Coronary artery (tissue), 2 donors: Measurements from ENCODE around the gene ABHD12.

Source experiments
- DNase-seq: peaks from one replicate; pipeline ENCODE4 v3.0.0-alpha.2; 2017; ENCODE audit warnings: low spot score
- H3K27ac ChIP-seq, 2 donors: fragments of 200-600 bp; sonication (generic); one replicate each; pipeline ENCODE4 v1.5.1; 2016 to 2019
- H3K4me3 ChIP-seq: fragments of 200-600 bp; sonication (generic); 2 replicates; pipeline ENCODE4 v1.5.1; 2016; ENCODE audit warnings: mild to moderate bottlenecking, moderate library complexity
- TF ChIP-seq, protein P1 (sequence below): fragments of 200-600 bp; sonication (generic); IDR thresholded peaks from one replicate; pipeline ENCODE4 v1.5.1; 2019; ENCODE audit warnings: antibody characterized with exemption

ABHD12 gene

DNA sequence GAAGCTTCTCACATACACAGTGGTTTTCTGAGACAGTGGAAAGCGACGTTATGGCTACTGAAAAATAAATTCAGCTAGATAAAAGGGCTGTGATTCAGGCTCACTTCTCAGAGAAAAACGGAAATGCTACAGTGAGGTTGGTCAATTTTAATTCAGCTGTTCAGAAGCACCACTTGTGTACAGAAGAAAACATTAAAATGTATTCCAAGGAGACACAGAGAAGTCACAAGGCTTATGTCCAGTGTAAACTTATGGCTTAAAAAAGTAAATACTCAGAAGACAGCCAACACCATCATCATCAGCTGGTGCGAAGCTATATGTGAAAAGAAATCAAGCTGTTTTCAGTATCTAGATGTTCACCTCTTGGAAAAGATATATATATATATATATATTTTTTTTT lies 68.6 kb downstream of the ABHD12 start:
- no peak for DNase-seq
- H3K27ac ChIP-seq: no peak overlapping the region
- TF ChIP-seq, protein P1, sequence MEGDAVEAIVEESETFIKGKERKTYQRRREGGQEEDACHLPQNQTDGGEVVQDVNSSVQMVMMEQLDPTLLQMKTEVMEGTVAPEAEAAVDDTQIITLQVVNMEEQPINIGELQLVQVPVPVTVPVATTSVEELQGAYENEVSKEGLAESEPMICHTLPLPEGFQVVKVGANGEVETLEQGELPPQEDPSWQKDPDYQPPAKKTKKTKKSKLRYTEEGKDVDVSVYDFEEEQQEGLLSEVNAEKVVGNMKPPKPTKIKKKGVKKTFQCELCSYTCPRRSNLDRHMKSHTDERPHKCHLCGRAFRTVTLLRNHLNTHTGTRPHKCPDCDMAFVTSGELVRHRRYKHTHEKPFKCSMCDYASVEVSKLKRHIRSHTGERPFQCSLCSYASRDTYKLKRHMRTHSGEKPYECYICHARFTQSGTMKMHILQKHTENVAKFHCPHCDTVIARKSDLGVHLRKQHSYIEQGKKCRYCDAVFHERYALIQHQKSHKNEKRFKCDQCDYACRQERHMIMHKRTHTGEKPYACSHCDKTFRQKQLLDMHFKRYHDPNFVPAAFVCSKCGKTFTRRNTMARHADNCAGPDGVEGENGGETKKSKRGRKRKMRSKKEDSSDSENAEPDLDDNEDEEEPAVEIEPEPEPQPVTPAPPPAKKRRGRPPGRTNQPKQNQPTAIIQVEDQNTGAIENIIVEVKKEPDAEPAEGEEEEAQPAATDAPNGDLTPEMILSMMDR: no peak
- no peak overlapping the region for H3K4me3 ChIP-seq

DNA sequence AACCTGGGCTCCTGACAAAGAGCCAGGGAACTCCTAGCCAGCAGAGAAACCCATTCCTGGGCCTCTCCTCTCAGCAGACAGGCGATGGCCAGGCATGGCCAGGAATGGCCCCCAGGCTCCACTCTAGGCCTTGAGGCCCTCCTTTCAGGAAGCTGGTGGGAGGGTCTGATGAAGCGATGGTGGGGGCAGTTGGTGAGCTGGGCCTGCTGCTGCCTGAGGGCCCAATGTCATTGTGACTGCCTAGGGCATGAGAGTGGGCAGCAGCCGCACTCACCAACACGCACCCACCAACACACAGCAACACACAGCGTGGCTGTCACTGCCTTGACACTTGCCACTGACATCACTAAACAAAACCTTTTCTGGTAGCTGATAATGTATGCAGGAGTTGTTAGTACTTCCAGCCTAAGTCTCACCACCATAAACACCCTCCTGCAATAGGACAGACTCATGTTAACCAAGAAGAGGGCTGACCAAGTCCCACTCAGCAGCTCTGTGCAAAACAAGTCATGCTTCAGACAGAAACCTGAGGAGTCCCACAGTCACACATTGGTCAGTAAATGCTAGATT lies 69.3 kb downstream of the ABHD12 start:
- TF ChIP-seq, protein P1: no peak
- Histone ChIP-seq H3K4me3 (no peak overlapping the region), H3K27ac (no peak overlapping the region)
- no peak for DNase-seq

DNA sequence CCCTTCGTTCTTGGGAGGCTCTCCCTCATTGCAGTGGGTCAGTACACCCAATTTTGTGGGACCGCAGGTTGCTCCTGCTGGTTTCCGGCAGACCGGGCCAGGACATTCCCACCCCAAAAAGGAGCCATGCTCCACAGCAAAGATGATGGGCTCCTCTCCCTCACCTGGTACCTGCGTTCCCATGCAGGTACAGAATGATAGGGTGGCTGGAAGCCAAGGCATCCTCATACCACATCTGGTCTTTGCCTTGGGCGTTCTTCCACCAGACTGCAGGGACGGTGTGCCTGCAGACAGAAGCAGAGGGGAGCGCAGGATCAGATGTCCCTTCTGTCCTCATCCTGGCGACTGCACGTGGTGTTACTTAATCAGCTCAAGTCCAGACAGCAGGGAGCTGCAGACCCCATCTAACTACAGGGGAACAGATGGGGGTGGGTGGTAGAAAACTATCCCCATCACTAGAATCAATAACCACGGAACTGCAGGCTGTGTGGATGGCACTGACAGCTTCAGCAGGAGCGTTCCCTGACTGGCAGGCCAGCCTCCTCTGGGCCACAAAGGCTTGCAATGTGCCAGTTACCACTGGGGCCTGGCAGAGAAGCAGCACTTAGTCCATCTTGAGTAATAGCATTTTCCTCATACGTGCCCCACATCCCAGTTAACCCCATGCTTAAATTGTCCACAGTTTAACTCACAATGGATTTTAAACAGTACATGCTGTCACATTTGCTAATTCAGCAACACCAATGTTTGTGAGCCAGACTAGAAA lies 70.4 kb downstream of the ABHD12 start:
- TF ChIP-seq, protein P1: no peak
- DNase-seq: no peak

DNA sequence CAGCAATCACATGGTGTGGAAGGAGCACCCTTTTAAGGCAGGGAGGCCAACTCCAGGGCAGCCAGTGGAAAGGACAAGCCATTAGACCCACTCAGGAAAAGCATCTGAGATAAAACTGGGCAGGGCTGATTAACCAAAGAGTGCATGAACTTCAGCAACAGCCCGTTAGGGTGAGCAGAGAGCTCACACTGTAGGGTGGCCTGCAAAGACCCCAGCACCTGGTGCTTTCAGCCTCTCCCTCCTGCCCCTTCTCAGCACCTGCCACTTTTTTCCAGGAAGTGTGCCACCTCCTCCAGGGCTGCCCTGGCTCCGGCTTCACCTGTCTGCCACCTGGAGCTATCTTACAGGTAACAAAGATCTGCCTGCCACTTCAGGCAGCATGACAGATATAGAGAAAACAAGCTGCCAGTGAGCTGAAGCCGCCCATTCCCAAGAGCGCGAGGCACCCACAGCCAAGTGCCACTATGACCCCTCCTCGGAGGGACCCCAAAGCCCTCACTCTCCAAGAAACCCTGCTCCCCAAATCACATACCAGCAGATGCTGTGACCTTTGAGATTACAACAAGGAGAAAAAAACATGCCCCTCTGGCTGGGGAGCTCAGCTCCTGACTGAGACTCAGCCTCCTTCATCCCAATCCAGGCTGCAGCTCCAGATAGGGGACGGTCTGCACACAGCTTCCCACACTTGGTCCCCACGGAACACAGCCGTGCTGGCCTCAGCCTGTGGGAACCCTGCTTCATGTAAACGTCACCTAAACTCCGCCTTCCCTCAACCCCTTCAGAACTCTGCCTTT lies 71.2 kb downstream of the ABHD12 start:
- Histone ChIP-seq H3K4me3 (no peak overlapping the region), H3K27ac (peak overlapping the region in 1 of 2 donors; percentile 55)
- DNase-seq: no peak
- TF ChIP-seq, protein P1: no peak

More for the DNA sequence above, 70.4 kb downstream of the ABHD12 start:
- no peak overlapping the region for H3K27ac ChIP-seq
- no peak overlapping the region for H3K4me3 ChIP-seq

DNA sequence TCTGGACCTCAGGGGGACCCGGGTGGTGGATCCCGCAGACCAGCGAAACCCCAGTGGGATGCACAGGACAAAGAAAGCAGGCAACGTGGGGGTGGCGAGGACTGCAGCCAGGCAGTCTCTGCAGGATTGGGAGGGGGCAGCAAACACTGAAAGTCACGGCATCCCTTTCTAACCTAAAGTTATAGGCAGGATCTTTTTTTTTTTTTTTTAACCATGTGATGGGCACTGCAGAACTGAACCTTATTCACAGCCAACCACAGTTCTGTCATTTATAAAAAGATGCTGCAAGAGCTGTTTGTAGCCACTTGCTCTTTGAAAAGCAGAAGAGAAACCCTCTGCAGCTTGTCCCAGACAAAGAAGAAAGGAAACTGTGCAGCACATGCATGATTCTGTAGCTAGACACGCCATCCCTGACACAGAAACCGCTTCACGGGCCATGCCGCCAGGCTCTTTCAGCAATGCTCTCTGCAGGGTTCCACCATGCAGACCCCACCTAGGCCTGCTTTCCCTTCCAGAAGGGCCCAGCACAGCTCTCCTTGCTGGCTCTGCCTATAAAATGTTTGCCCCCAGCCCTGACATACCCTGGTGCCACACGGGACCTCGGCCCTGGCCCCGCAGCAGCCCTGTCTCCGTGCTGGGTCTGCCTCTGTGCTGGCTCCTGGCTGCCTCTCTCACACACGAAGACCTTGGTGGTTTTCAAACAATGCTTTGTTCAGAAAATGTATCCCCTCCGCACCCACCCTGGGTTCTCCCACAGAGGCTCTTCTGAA lies 72.0 kb downstream of the ABHD12 start:
- TF ChIP-seq, protein P1: no peak
- no peak for DNase-seq
- H3K4me3 ChIP-seq: no peak overlapping the region
- peak overlapping the region in 1 of 2 donors; percentile 55 for H3K27ac ChIP-seq

DNA sequence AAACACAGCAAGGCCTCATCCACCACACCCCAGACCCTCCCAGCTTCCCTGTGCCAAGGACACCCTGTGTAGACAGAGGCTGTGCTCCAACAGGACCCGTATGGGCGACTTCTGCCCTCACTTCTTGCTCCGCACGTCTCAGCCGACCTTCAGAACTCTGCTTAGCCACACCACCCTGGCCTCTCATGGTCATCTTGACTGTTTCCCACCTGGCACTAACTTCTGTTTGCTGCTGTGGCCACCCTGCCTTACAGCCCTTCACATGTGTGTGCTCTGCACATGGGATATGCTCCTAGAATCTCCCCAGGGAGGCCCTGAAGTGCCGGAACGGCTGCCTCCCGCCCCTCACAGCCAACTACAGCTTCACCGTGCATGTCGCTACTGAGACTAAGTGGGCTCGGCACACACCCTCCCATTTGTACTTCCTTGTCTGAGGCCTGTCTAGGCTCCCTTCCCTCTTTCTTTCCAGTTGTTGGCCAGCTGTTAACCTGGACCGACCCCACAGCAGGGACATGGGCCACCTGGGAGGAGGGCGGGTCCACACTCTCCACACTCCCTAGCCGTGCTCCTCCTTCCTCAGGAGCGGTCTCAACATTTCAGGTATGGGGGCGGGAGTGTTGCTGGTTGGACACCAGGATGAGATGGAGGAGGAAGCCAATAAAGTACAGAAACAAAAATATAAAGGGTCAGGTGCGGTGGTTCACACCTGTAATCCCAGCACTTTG lies 73.1 kb downstream of the ABHD12 start:
- TF ChIP-seq, protein P1: no peak

More for the DNA sequence above, 73.1 kb downstream of the ABHD12 start:
- peak overlapping the region in 1 of 2 donors; percentile 1 for H3K27ac ChIP-seq
- no peak for DNase-seq
- no peak overlapping the region for H3K4me3 ChIP-seq
